SK-N-SH (cell line): ENCODE data around the gene MSANTD7. TPM values are rescaled to one million over a fixed set of nuclear protein-coding genes. Genes with fewer than 3 reads are reported as not detected.
A peak's percentile ranks its signal among the peaks of the same experiment; 100 is the strongest.

Experiments
- CTCF ChIA-PET: fragments of 300-600, 350-600 bp; formaldehyde crosslinking; extraction: SDS; loops from one replicate; lab custom pipeline; 2021; lab: Yijun Ruan, JAX
- POLR2A ChIA-PET: fragments of 350-600 bp; sonication (Branson Sonifier 250); formaldehyde crosslinking; extraction: SDS; loops from one replicate; lab custom pipeline; 2020; ENCODE audit warnings: antibody characterized with exemption, inconsistent platforms; lab: Yijun Ruan, JAX
- DNase-seq: peaks from one replicate; pipeline ENCODE4 v3.0.0; 2012
- H2AFZ ChIP-seq: fragments of 200-600 bp; sonication (generic); 2 replicates; pipeline ENCODE4 v1.8.1; 2016; ENCODE audit warnings: antibody characterized with exemption, mild to moderate bottlenecking, low read depth
- H3F3A ChIP-seq: fragments of 200-600 bp; sonication (generic); replicated peaks from 2 replicates; pipeline ENCODE3; 2016; ENCODE audit warnings: antibody characterized with exemption, mild to moderate bottlenecking; ENCODE audit not compliant: insufficient read depth
- H3K27ac ChIP-seq, 2 experiments: fragments of 200-500 bp in 1 of 2; fragments of 200-600 bp in 1 of 2; sonication (Bioruptor generic) in 1 of 2; sonication (generic), shearing (Covaris generic) in 1 of 2; 2 replicates each; pipeline versions ENCODE4 v1.5.1 to v1.6.1; 2014 to 2016; ENCODE audit warnings: low read depth in 2 of 2, inconsistent platforms in 1 of 2, low read length in 1 of 2, mild to moderate bottlenecking in 1 of 2, mixed read lengths in 1 of 2
- H3K27me3 ChIP-seq: fragments of 200-600 bp; sonication (generic), shearing (Covaris generic); 2 replicates; pipeline ENCODE4 v1.6.1; 2016; ENCODE audit warnings: mixed run types; ENCODE audit not compliant: insufficient read depth
- H3K36me3 ChIP-seq, 2 experiments: fragments of 200-500 bp in 1 of 2; fragments of 200-600 bp in 1 of 2; sonication (Bioruptor generic) in 1 of 2; sonication (generic) in 1 of 2; replicated peaks in 1 of 2; 2 replicates each; pipeline versions ENCODE3 to v1.5.1; 2014 to 2016; ENCODE audit warnings: low read length in 1 of 2, mild to moderate bottlenecking in 1 of 2; ENCODE audit not compliant: insufficient read depth in 2 of 2, control insufficient read depth in 1 of 2
- H3K4me1 ChIP-seq, 2 experiments: fragments of 200-500 bp in 1 of 2; fragments of 200-600 bp in 1 of 2; sonication (Bioruptor generic) in 1 of 2; sonication (generic), shearing (Covaris generic) in 1 of 2; 2 replicates each; pipeline versions ENCODE4 v1.5.1 to v1.6.1; 2014 to 2016; ENCODE audit warnings: low read depth in 1 of 2, low read length in 1 of 2, mixed run types in 1 of 2; ENCODE audit not compliant: insufficient read depth in 2 of 2, control insufficient read depth in 1 of 2
- H3K4me2 ChIP-seq: fragments of 200-600 bp; sonication (generic), shearing (Covaris generic); 2 replicates; pipeline ENCODE4 v1.6.1; 2017; ENCODE audit warnings: mixed run types
- H3K4me3 ChIP-seq, 2 experiments: fragments of 200-500 bp in 1 of 2; fragments of 200-600 bp in 1 of 2; sonication (Bioruptor generic) in 1 of 2; sonication (generic), shearing (Covaris generic) in 1 of 2; 2 replicates each; pipeline versions ENCODE4 v1.5.1 to v1.8.1; 2014 to 2016; ENCODE audit warnings: low read depth in 2 of 2, inconsistent platforms in 1 of 2, low read length in 1 of 2, mild to moderate bottlenecking in 1 of 2, mixed read lengths in 1 of 2, moderate library complexity in 1 of 2
- H3K79me2 ChIP-seq: fragments of 200-600 bp; sonication (generic); 2 replicates; pipeline ENCODE4 v1.8.1; 2017; ENCODE audit warnings: mild to moderate bottlenecking; ENCODE audit not compliant: insufficient read depth
- H3K9ac ChIP-seq: fragments of 200-600 bp; sonication (generic); 2 replicates; pipeline ENCODE4 v1.6.1; 2017; ENCODE audit warnings: mixed run types
- H3K9me2 ChIP-seq: fragments of 200-600 bp; sonication (generic); 2 replicates; pipeline ENCODE4 v1.6.1; 2017; ENCODE audit warnings: mixed run types
- H3K9me3 ChIP-seq: fragments of 200-600 bp; sonication (generic); 2 replicates; pipeline ENCODE4 v1.6.1; 2017; ENCODE audit warnings: mixed run types, mild to moderate bottlenecking, moderate library complexity
- H4K20me1 ChIP-seq: fragments of 200-600 bp; sonication (generic); 2 replicates; pipeline ENCODE4 v1.6.1; 2017; ENCODE audit warnings: mild to moderate bottlenecking, mixed run types; ENCODE audit not compliant: insufficient read depth
- CHD2 ChIP-seq: fragments of 150-350 bp; IDR thresholded peaks from 2 replicates; pipeline ENCODE4 v1.6.1; 2018; ENCODE audit warnings: low read length; ENCODE audit not compliant: partially characterized antibody
- ELF1 ChIP-seq: IDR thresholded peaks from 2 replicates; pipeline ENCODE4 v1.4.0; 2012
- FOSL2 ChIP-seq: IDR thresholded peaks from 2 replicates; pipeline ENCODE4 v1.4.0; 2012; ENCODE audit warnings: low read depth, mild to moderate bottlenecking, moderate library complexity, borderline replicate concordance
- FOXJ3 ChIP-seq: sonication (generic); formaldehyde crosslinking; IDR thresholded peaks from 2 replicates; pipeline ENCODE4 v1.5.1; 2020; ENCODE audit warnings: mild to moderate bottlenecking, missing genetic modification reagents
- GABPA ChIP-seq: IDR thresholded peaks from 2 replicates; pipeline ENCODE4 v1.4.0; 2012; ENCODE audit warnings: low read depth, mild to moderate bottlenecking
- GATA2 ChIP-seq: sonication (generic); formaldehyde crosslinking; IDR thresholded peaks from 2 replicates; pipeline ENCODE4 v1.5.0; 2020; ENCODE audit warnings: mild to moderate bottlenecking, missing genetic modification reagents
- JUND ChIP-seq: IDR thresholded peaks from 2 replicates; pipeline ENCODE4 v1.4.0; 2012
- NFIC ChIP-seq: IDR thresholded peaks from 2 replicates; pipeline ENCODE4 v1.4.0; 2012; ENCODE audit warnings: borderline replicate concordance
- RAD21 ChIP-seq: IDR thresholded peaks from 2 replicates; pipeline ENCODE4 v1.6.1; 2012; ENCODE audit warnings: mild to moderate bottlenecking, low read length
- RCOR1 ChIP-seq: fragments of 150-350 bp; IDR thresholded peaks from 2 replicates; pipeline ENCODE4 v1.6.1; 2017; ENCODE audit warnings: antibody characterized with exemption, low read length
- RFX5 ChIP-seq: IDR thresholded peaks from 2 replicates; pipeline ENCODE4 v1.6.1; 2012; ENCODE audit warnings: mild to moderate bottlenecking, improper control_type of control experiment, low read length
- RXRA ChIP-seq: IDR thresholded peaks from 2 replicates; pipeline ENCODE4 v1.4.0; 2012; ENCODE audit warnings: low read depth, mild to moderate bottlenecking, borderline replicate concordance
- TCF12 ChIP-seq: IDR thresholded peaks from 2 replicates; pipeline ENCODE4 v1.4.0; 2012
- WGBS: methylation state at CpG from one replicate; pipeline ENCODE4 v1.1.6; 2017; ENCODE audit warnings: low lambda C conversion rate; 5-methylcytosine and 5-hydroxymethylcytosine counted together
- polyA plus RNA-seq, 3 experiments: library from polyadenylated mRNA; depleted of rRNA; stranded (reverse); fragments of >200 nt; gene quantifications; 2 replicates each; pipeline ENCODE4 v1.2.3, GENCODE V29; 2012
- TF ChIP-seq, protein P1 (sequence below): fragments of 150-350 bp; IDR thresholded peaks from 2 replicates; pipeline ENCODE4 v1.6.1; 2016; ENCODE audit warnings: mild to moderate bottlenecking, low read depth, low read length
- TF ChIP-seq, protein P2 (sequence below): IDR thresholded peaks from 2 replicates; pipeline ENCODE4 v1.4.0; 2012; ENCODE audit warnings: low read depth, borderline replicate concordance
- TF ChIP-seq, protein P3 (sequence below): IDR thresholded peaks from 2 replicates; pipeline ENCODE4; 2012
- TF ChIP-seq, protein P4 (sequence below): IDR thresholded peaks from 2 replicates; pipeline ENCODE4 v1.4.0; 2012; ENCODE audit warnings: low read depth
- TF ChIP-seq, protein P5 (sequence below): fragments of 200-600 bp; sonication (generic); IDR thresholded peaks from 2 replicates; pipeline ENCODE4 v1.6.1; 2017; ENCODE audit warnings: antibody characterized with exemption, mild to moderate bottlenecking, moderate library complexity
- TF ChIP-seq, protein P6 (sequence below): IDR thresholded peaks from 2 replicates; pipeline ENCODE4 v1.6.1; 2012; ENCODE audit warnings: mild to moderate bottlenecking, low read depth, low read length, moderate library complexity

MSANTD7 gene
- polyA plus RNA-seq, 1 of the 3 experiments (the other 2 are of a cell fraction): 3.2 TPM

DNA sequence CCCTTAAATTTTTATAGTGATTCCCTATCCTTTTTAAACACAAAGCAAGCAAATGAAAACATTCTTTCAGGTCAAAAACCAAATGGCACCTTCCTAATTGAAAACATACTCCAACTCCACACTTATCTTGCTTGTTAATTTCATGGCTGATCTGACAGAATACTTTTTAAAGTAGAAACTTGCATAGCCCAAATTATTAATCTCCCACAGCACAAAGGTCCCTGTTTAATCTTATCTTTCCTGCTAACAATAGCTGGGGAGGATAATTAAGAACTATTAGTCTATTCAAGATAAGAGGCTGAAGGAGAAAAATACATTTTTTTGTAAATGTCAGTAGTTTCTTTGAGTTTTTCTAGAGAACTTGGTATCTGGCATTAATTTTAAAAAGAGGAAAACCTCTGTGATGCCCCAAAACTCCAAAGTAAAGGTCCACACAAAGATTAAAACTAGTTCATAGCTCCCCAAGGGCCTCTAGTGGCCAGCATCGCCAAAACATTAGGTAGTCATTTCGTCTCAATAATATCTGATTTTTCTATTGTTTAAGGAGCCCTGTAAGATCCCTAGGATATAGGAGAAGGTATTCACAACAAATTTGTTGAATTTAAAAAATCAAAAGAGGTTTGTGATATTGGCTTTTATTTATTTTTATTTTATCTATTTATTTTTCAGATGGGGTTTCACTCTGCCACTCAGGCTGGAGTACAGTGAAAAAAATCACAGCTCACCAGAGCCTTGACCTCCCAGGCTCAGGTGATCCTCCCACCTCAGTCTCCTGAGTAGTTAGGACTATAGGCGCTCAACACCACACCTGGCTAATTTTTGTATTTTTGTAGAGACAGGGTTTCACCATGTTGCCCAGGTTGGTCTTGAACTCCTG, 15.0 kb upstream of the MSANTD7 start (continued):
- TF ChIP-seq, protein P1, sequence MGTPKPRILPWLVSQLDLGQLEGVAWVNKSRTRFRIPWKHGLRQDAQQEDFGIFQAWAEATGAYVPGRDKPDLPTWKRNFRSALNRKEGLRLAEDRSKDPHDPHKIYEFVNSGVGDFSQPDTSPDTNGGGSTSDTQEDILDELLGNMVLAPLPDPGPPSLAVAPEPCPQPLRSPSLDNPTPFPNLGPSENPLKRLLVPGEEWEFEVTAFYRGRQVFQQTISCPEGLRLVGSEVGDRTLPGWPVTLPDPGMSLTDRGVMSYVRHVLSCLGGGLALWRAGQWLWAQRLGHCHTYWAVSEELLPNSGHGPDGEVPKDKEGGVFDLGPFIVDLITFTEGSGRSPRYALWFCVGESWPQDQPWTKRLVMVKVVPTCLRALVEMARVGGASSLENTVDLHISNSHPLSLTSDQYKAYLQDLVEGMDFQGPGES: no peak
- TF ChIP-seq, protein P2, sequence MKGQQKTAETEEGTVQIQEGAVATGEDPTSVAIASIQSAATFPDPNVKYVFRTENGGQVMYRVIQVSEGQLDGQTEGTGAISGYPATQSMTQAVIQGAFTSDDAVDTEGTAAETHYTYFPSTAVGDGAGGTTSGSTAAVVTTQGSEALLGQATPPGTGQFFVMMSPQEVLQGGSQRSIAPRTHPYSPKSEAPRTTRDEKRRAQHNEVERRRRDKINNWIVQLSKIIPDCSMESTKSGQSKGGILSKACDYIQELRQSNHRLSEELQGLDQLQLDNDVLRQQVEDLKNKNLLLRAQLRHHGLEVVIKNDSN: no peak
- TF ChIP-seq FOSL2 (no peak), GATA2 (peak; percentile 76), ELF1 (no peak)

DNA sequence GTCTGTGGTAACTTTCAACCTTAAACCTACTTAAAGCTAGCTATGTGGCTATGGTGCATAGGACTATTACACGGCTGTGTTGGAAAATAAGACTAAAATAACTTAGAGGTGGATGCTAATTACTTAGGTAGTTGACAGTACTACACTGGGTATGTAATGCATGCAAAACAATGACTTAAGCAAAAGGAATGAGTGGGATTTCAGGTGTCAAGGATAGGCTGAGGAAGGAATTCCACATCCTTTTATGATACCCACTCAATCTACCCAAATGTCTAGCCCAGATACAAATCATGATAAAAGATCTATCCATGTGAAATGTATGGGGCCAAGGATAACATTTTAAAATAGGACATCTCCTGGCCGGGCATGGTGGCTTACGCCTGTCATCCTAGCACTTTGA, 14.1 kb upstream of the MSANTD7 start:
- Histone ChIP-seq H3K9ac (no peak overlapping the region), H3K4me2 (no peak overlapping the region), H3F3A (no peaks in the 10 kb centered on the region), H3K79me2 (no peaks in the 10 kb centered on the region), H3K4me1 (peaks cover 0 to 5% of the 10 kb centered on the region in 2 experiments; a peak in 1 of 4 replicates), H3K9me2 (no peaks in the 10 kb centered on the region), H3K27ac (no peak overlapping the region), H4K20me1 (no peaks in the 10 kb centered on the region), H2AFZ (no peak overlapping the region), H3K36me3 (no peaks in the 10 kb centered on the region), H3K27me3 (no peaks in the 10 kb centered on the region; the same call in 1 of the 2 replicates), H3K9me3 (no peaks in the 10 kb centered on the region), H3K4me3 (no peak overlapping the region)
- DNase-seq: no peak
- ChIA-PET CTCF (interaction anchor here (0.7 to 4.5 kb wide), 15 partner anchors 14 to 343 kb away, joined by 3 to 54 read pairs (median 4); partner anchors contain the start of genes CDNF, HSPA14 and MSANTD7), POLR2A (no interaction called here)
- WGBS: 53% methylated on average over 3 of the region's 3 CpGs
- no peak for TF ChIP-seq JUND
- TF ChIP-seq RCOR1: no peak
- TF ChIP-seq RAD21: no peak
- TF ChIP-seq RFX5: no peak
- no peak for TF ChIP-seq RXRA
- TF ChIP-seq, protein P3, sequence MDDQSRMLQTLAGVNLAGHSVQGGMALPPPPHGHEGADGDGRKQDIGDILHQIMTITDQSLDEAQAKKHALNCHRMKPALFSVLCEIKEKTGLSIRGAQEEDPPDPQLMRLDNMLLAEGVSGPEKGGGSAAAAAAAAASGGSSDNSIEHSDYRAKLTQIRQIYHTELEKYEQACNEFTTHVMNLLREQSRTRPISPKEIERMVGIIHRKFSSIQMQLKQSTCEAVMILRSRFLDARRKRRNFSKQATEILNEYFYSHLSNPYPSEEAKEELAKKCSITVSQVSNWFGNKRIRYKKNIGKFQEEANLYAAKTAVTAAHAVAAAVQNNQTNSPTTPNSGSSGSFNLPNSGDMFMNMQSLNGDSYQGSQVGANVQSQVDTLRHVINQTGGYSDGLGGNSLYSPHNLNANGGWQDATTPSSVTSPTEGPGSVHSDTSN: no peak
- TF ChIP-seq NFIC: no peak
- no peak for TF ChIP-seq CHD2
- TF ChIP-seq, protein P4, sequence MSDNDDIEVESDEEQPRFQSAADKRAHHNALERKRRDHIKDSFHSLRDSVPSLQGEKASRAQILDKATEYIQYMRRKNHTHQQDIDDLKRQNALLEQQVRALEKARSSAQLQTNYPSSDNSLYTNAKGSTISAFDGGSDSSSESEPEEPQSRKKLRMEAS: no peak
- TF ChIP-seq, protein P1: no peak
- TF ChIP-seq FOXJ3 (CRISPR knock-in tag): no peak
- no peak for TF ChIP-seq ELF1
- TF ChIP-seq, protein P5, sequence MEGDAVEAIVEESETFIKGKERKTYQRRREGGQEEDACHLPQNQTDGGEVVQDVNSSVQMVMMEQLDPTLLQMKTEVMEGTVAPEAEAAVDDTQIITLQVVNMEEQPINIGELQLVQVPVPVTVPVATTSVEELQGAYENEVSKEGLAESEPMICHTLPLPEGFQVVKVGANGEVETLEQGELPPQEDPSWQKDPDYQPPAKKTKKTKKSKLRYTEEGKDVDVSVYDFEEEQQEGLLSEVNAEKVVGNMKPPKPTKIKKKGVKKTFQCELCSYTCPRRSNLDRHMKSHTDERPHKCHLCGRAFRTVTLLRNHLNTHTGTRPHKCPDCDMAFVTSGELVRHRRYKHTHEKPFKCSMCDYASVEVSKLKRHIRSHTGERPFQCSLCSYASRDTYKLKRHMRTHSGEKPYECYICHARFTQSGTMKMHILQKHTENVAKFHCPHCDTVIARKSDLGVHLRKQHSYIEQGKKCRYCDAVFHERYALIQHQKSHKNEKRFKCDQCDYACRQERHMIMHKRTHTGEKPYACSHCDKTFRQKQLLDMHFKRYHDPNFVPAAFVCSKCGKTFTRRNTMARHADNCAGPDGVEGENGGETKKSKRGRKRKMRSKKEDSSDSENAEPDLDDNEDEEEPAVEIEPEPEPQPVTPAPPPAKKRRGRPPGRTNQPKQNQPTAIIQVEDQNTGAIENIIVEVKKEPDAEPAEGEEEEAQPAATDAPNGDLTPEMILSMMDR: no peak
- TF ChIP-seq, protein P6, sequence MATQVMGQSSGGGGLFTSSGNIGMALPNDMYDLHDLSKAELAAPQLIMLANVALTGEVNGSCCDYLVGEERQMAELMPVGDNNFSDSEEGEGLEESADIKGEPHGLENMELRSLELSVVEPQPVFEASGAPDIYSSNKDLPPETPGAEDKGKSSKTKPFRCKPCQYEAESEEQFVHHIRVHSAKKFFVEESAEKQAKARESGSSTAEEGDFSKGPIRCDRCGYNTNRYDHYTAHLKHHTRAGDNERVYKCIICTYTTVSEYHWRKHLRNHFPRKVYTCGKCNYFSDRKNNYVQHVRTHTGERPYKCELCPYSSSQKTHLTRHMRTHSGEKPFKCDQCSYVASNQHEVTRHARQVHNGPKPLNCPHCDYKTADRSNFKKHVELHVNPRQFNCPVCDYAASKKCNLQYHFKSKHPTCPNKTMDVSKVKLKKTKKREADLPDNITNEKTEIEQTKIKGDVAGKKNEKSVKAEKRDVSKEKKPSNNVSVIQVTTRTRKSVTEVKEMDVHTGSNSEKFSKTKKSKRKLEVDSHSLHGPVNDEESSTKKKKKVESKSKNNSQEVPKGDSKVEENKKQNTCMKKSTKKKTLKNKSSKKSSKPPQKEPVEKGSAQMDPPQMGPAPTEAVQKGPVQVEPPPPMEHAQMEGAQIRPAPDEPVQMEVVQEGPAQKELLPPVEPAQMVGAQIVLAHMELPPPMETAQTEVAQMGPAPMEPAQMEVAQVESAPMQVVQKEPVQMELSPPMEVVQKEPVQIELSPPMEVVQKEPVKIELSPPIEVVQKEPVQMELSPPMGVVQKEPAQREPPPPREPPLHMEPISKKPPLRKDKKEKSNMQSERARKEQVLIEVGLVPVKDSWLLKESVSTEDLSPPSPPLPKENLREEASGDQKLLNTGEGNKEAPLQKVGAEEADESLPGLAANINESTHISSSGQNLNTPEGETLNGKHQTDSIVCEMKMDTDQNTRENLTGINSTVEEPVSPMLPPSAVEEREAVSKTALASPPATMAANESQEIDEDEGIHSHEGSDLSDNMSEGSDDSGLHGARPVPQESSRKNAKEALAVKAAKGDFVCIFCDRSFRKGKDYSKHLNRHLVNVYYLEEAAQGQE: no peak
- no peak for TF ChIP-seq GABPA
- TF ChIP-seq, protein P2: no peak
- no peak for TF ChIP-seq TCF12
